GM21717 (cell line): ENCODE data around the gene MGME1.

ENCODE experiments used
- ATAC-seq: cut with Tn5 transposase; IDR thresholded peaks from one replicate; pipeline ENCODE4 v1.9.1; 2021; ENCODE audit warnings: mild to moderate bottlenecking, moderate library complexity; ENCODE audit not compliant: unreplicated experiment

The MGME1 gene

GRCh38 chr20:17992224-17992637 is 23.4 kb downstream of the MGME1 start:
- ATAC-seq: no peak

- no peak for ATAC-seq
These were observed 24.2 kb downstream of the MGME1 start for GRCh38 chr20:17992847-17993513.

- ATAC-seq: no peak
These were observed 24.7 kb downstream of the MGME1 start for GRCh38 chr20:17993546-17993945.

- no peak for ATAC-seq
These were observed 27.4 kb downstream of the MGME1 start for GRCh38 chr20:17995967-17996819.

- ATAC-seq: no peak
These were observed 29.6 kb downstream of the MGME1 start for GRCh38 chr20:17998446-17998845.

GRCh38 chr20:17999566-17999965 is 30.7 kb downstream of the MGME1 start:
- no peak for ATAC-seq

- ATAC-seq: no peak
These were observed 32.5 kb downstream of the MGME1 start for GRCh38 chr20:18001131-18001921.

- ATAC-seq: no peak
These were observed 35.1 kb downstream of the MGME1 start for GRCh38 chr20:18003897-18004296.

- no peak for ATAC-seq
These were observed 35.7 kb downstream of the MGME1 start for GRCh38 chr20:18004384-18005031.

- ATAC-seq: peak; percentile 97
These were observed 36.6 kb downstream of the MGME1 start for GRCh38 chr20:18005170-18005989.

- no peak for ATAC-seq
These were observed 37.2 kb downstream of the MGME1 start for GRCh38 chr20:18005990-18006364.

- ATAC-seq: no peak
These were observed 37.9 kb downstream of the MGME1 start for GRCh38 chr20:18006684-18007083.

GRCh38 chr20:18007534-18008292 is 38.9 kb downstream of the MGME1 start:
- no peak for ATAC-seq

GRCh38 chr20:18009116-18009515 is 40.3 kb downstream of the MGME1 start:
- ATAC-seq: no peak

GRCh38 chr20:18011482-18011881 is 42.7 kb downstream of the MGME1 start:
- ATAC-seq: no peak

- ATAC-seq: no peak
These were observed 43.3 kb downstream of the MGME1 start for GRCh38 chr20:18011951-18012645.

GRCh38 chr20:18012901-18013300 is 44.1 kb downstream of the MGME1 start:
- ATAC-seq: no peak

GRCh38 chr20:18014411-18014810 is 45.6 kb downstream of the MGME1 start:
- no peak for ATAC-seq

- no peak for ATAC-seq
These were observed 48.0 kb downstream of the MGME1 start for GRCh38 chr20:18016772-18017171.
